ENCODE data around the gene PCDHGB3.
"Not testable (repeated sequence)": the region's sequence is repeated elsewhere in the genome, so short reads cannot be mapped to it uniquely, and the experiment has no call there.

The PCDHGB3 gene

DNA sequence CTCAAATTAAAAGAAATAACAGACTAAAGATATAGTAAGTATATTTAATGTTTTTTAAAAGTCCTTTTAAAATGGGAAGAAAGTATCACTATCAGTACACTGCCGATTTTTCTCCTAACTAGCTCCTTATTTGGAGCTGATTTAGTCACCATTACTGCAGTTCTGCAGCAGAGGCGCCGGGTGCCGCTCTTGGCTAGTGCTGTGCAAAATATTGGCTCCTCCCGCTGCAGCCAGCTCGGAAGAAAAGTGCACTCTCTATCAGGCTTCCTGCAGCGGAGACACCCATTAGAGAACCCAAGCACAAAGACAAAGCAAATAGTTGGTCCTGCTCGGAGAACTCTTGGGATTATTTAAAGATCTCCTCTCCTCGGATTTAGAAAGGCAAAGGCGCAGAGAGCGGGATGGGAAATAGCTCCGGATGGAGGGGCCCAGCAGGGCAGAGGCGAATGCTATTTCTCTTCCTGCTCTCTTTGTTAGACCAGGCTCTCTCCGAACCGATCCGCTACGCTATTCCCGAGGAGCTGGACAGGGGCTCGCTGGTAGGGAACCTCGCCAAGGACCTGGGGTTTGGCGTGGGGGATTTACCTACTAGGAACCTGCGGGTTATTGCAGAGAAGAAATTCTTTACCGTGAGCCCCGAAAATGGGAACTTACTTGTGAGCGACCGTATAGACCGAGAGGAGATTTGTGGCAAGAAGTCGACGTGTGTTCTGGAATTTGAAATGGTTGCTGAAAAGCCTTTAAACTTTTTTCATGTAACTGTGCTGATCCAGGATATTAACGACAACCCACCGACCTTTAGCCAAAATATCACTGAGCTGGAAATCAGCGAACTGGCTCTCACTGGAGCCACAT lies at the start of gene PCDHGB3:
TSS of gene PCDHGB3 (plus strand) at position 249 of the 855 bp plus-strand sequence. CDS start at position 402, 153 bp downstream.
- no peak for FAIRE-seq

GRCh38 chr5:141322261-141322660 lies 47.8 kb upstream of the PCDHGB3 start:
- FAIRE-seq (no peak), DNase-seq (ENCODE audit: low spot score) (no peak)

More for the DNA sequence above, at the start of gene PCDHGB3:
- DNase-seq (ENCODE audit: low spot score), result no peak

DNA sequence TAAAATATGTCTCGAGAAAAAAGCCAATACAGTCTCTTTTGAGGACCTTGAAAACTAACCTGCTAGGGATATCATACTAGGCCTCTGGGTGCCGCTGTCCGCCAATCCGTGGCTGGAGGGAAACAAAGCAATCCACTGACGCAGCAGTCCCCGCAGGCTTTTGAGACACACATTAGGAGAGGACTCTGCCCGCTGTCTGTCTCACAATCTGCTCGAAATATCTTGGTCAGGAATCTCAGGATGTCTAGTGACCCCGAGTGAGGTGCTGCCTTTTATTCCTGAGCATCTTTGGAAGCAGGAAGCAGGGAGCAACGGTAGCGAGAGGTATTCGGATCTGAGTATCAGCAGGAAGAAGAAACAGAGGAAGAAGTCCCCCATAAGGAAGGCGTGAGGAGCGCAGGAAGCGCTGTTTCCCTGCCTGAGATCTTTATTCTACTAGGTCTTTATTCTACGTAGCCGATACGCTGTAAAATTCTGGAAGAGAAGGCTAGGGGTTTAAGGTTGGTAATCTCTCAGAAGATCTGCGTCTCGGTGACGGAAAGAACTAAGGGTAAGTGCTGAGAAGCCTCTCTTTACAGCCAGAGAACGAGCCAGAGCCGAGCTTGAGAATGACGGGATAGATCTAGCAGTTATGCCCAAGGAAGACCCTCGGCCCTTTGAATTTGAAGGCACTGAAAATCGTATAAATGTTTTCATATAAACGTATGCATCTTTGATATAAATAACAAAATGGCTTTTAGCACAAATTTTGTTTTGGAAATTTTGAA lies 43.8 kb upstream of the PCDHGB3 start:
- peak; percentile 61 for DNase-seq (ENCODE audit: low spot score)
- no peak for FAIRE-seq

GRCh38 chr5:141328231-141328630 lies 41.8 kb upstream of the PCDHGB3 start:
- no peak for FAIRE-seq
- DNase-seq (ENCODE audit: low spot score), result no peak

- FAIRE-seq, result no peak
- DNase-seq (ENCODE audit: low spot score), result no peak
Observed at GRCh38 chr5:141330299-141331080, 39.6 kb upstream of the PCDHGB3 start, which contains the start of gene PCDHGA1. Gene PCDHGA1 (plus strand): TSS chr5:141330514.

GRCh38 chr5:141332571-141332970 lies 37.5 kb upstream of the PCDHGB3 start:
- not testable (repeated sequence) for FAIRE-seq; DNase-seq (ENCODE audit: low spot score)

GRCh38 chr5:141338538-141339306 lies 31.3 kb upstream of the PCDHGB3 start, which contains the start of gene PCDHGA2:
Gene PCDHGA2 (plus strand): TSS chr5:141338760.
- DNase-seq (ENCODE audit: low spot score) (peak; percentile 12), FAIRE-seq (no peak)

DNA sequence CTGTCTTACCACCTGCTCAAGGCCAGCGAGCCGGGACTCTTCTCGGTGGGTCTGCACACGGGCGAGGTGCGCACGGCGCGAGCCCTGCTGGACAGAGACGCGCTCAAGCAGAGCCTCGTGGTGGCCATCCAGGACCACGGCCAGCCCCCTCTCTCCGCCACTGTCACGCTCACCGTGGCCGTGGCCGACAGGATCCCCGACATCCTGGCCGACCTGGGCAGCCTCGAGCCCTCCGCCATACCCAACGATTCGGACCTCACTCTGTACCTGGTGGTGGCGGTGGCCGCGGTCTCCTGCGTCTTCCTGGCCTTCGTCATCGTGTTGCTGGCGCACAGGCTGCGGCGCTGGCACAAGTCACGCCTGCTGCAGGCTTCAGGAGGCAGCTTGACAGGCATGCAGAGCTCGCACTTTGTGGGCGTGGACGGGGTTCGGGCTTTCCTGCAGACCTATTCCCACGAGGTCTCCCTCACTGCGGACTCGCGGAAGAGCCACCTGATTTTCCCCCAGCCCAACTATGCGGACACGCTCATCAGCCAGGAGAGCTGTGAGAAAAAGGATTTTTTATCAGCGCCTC lies 29.2 kb upstream of the PCDHGB3 start:
- not testable (repeated sequence) for FAIRE-seq; DNase-seq (ENCODE audit: low spot score)

- FAIRE-seq (no peak), DNase-seq (ENCODE audit: low spot score) (no peak)
Observed at GRCh38 chr5:141342773-141343172, 27.3 kb upstream of the PCDHGB3 start.

GRCh38 chr5:141343242-141343952 lies 26.6 kb upstream of the PCDHGB3 start, which contains the start of gene PCDHGA3:
Gene PCDHGA3 (plus strand): TSS chr5:141343829. CDS start chr5:141344034, 205 bp downstream.
- DNase-seq (ENCODE audit: low spot score), result no peak
- no peak for FAIRE-seq

DNA sequence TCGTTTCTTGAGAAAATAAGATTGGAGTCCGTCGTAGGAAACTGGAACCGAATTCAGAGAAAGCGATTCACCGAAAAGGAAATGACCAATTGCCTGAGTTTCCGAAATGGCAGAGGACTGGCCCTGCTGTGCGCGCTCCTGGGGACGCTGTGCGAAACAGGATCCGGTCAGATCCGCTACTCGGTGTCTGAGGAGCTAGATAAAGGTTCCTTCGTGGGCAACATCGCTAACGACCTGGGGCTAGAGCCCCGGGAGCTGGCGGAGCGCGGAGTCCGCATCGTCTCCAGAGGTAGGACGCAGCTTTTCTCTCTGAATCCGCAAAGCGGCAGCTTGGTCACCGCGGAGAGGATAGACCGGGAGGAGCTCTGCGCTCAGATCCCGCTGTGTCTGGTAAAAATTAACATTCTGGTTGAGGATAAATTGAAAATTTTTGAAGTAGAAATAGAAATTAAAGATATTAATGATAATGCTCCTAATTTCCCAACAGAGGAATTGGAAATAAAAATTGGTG lies 26.0 kb upstream of the PCDHGB3 start:
- FAIRE-seq (no peak), DNase-seq (ENCODE audit: low spot score) (no peak)

DNA sequence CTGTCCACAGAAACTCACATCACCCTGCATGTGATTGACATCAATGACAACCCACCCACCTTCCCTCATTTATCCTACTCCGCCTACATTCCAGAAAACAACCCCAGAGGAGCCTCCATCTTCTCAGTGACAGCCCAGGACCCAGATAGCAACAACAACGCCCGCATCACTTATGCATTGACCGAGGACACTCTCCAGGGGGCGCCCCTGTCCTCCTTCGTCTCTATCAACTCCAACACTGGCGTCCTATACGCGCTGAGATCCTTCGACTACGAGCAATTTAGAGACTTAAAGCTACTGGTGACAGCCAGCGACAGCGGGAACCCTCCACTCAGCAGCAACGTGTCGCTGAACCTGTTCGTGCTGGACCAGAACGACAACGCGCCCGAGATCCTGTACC lies 24.7 kb upstream of the PCDHGB3 start:
- FAIRE-seq (no peak), DNase-seq (ENCODE audit: low spot score) (no peak)

DNA sequence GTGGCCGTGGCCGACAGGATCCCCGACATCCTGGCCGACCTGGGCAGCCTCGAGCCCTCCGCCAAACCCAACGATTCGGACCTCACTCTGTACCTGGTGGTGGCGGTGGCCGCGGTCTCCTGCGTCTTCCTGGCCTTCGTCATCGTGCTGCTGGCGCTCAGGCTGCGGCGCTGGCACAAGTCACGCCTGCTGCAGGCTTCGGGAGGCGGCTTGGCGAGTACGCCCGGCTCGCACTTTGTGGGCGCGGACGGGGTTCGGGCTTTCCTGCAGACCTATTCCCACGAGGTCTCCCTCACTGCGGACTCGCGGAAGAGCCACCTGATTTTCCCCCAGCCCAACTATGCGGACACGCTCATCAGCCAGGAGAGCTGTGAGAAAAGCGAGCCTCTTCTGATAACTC lies 24.0 kb upstream of the PCDHGB3 start:
- not testable (repeated sequence) for FAIRE-seq; DNase-seq (ENCODE audit: low spot score)

- FAIRE-seq (no peak), DNase-seq (ENCODE audit: low spot score) (peak; percentile 69)
Observed at GRCh38 chr5:141349917-141350619, 20.0 kb upstream of the PCDHGB3 start, which contains the start of gene PCDHGB1. Gene PCDHGB1 (plus strand): TSS chr5:141350099. CDS start chr5:141350261, 162 bp downstream.

DNA sequence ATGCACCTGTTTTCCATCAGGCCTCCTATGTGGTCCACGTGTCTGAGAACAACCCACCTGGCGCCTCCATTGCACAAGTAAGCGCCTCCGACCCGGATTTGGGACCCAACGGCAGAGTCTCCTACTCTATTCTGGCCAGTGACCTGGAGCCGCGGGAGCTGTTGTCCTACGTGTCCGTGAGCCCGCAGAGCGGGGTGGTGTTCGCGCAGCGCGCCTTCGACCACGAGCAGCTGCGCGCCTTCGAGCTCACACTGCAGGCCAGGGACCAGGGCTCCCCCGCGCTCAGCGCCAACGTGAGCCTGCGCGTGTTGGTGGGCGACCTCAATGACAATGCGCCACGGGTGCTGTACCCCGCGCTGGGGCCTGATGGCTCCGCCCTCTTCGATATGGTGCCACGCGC lies 18.5 kb upstream of the PCDHGB3 start:
- FAIRE-seq (no peak), DNase-seq (ENCODE audit: low spot score) (no peak)

DNA sequence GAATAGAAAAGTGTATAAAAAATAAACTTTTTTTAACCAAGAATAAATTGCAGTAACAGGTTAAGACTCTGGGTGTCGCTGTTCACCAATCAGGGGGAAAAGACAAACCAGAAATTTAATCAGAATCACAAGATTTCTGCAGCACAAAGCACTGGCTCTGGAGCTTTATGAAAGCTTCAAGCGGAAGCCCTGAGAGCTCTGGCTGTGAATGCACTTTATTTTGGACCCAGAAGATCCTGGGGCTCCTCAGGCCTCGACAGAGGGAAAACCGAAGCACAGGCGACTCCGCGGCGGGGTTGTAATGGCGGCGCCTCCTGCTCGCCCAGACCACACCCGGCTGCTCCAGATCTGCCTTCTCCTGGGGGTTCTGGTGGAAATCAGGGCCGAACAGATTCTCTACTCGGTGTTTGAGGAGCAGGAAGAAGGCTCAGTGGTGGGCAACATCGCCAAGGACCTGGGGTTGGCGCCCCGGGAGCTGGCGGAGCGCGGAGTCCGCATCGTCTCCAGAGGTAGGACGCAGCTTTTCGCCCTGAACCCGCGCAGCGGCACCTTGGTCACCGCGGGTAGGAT lies 15.1 kb upstream of the PCDHGB3 start, which contains the start of gene PCDHGA4:
TSS of gene PCDHGA4 (plus strand) at position 122 of the 570 bp plus-strand sequence. CDS start at position 209, 87 bp downstream.
- FAIRE-seq (no peak), DNase-seq (ENCODE audit: low spot score) (no peak)

DNA sequence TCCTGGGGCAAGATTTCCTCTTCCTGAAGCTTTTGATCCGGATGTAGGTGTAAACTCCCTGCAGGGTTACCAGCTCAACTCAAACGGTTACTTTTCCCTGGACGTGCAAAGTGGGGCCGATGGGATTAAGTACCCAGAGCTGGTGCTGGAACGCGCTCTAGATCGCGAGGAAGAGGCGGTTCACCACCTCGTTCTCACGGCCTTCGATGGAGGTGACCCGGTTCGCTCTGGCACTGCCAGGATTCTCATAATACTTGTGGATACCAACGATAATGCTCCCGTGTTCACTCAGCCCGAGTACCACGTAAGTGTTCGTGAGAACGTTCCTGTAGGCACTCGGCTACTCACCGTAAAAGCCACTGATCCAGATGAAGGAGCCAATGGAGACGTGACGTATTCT lies 14.4 kb upstream of the PCDHGB3 start:
- DNase-seq (ENCODE audit: low spot score), result no peak
- FAIRE-seq, result no peak

DNA sequence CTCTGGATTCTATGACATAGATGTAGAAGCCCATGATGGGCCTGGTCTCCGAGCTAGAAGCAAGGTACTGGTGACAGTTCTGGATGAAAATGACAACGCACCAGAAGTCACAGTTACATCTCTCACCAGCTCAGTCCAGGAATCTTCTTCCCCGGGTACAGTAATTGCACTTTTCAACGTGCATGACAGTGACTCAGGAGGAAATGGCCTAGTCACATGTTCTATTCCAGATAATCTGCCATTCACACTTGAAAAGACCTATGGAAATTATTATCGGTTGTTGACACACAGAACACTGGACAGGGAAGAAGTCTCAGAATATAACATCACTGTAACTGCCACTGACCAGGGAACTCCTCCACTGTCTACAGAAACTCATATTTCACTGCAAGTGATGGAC lies 13.9 kb upstream of the PCDHGB3 start:
- DNase-seq (ENCODE audit: low spot score) (no peak), FAIRE-seq (no peak)

All from urothelium cell line (cell line).